ENCODE data around the gene GPC1.

GPC1 gene

GRCh38 chr2:240479111-240479501 lies 43.6 kb downstream of the GPC1 start:
- Mint-ChIP-seq H3K4me3 (no peak overlapping the region), H3K27me3 (ENCODE audit: low read depth, poor library complexity) (peaks cover 5% of the 10 kb centered on the region), H3K36me3 (ENCODE audit: low read depth) (peaks cover 6% of the 10 kb centered on the region), H3K9me3 (peaks cover 29% of the 10 kb centered on the region), H3K4me1 (peaks cover 21% of the 10 kb centered on the region), H3K27ac (no peak overlapping the region)
- TF ChIP-seq, protein P1, sequence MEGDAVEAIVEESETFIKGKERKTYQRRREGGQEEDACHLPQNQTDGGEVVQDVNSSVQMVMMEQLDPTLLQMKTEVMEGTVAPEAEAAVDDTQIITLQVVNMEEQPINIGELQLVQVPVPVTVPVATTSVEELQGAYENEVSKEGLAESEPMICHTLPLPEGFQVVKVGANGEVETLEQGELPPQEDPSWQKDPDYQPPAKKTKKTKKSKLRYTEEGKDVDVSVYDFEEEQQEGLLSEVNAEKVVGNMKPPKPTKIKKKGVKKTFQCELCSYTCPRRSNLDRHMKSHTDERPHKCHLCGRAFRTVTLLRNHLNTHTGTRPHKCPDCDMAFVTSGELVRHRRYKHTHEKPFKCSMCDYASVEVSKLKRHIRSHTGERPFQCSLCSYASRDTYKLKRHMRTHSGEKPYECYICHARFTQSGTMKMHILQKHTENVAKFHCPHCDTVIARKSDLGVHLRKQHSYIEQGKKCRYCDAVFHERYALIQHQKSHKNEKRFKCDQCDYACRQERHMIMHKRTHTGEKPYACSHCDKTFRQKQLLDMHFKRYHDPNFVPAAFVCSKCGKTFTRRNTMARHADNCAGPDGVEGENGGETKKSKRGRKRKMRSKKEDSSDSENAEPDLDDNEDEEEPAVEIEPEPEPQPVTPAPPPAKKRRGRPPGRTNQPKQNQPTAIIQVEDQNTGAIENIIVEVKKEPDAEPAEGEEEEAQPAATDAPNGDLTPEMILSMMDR (IDR thresholded peaks at IDR 0.05), result no peak
- DNase-seq, result no peak

- Mint-ChIP-seq H3K9me3 (peaks cover 30% of the 10 kb centered on the region), H3K4me3 (no peak overlapping the region), H3K36me3 (ENCODE audit: low read depth) (no peaks in the 10 kb centered on the region), H3K4me1 (peaks cover 21% of the 10 kb centered on the region), H3K27me3 (ENCODE audit: low read depth, poor library complexity) (peaks cover 8% of the 10 kb centered on the region), H3K27ac (no peak overlapping the region)
- no peak for DNase-seq
- TF ChIP-seq, protein P1 (IDR thresholded peaks at IDR 0.05), result no peak
Observed at GRCh38 chr2:240480834-240481623, 45.6 kb downstream of the GPC1 start.

- DNase-seq, result no peak
- Mint-ChIP-seq H3K9me3 (peaks cover 23% of the 10 kb centered on the region), H3K36me3 (ENCODE audit: low read depth) (no peaks in the 10 kb centered on the region), H3K27me3 (ENCODE audit: low read depth, poor library complexity) (peaks cover 8% of the 10 kb centered on the region), H3K4me3 (no peak overlapping the region), H3K27ac (no peak overlapping the region), H3K4me1 (peaks cover 21% of the 10 kb centered on the region)
- TF ChIP-seq, protein P1 (IDR thresholded peaks at IDR 0.05), result no peak
Observed at GRCh38 chr2:240481720-240482119, 46.3 kb downstream of the GPC1 start.

- Mint-ChIP-seq H3K27me3 (ENCODE audit: low read depth, poor library complexity) (peaks cover 8% of the 10 kb centered on the region), H3K36me3 (ENCODE audit: low read depth) (peaks cover 4% of the 10 kb centered on the region), H3K27ac (no peak overlapping the region), H3K4me3 (no peak overlapping the region), H3K9me3 (peaks cover 27% of the 10 kb centered on the region), H3K4me1 (peaks cover 21% of the 10 kb centered on the region)
- DNase-seq, result no peak
- TF ChIP-seq, protein P1 (IDR thresholded peaks at IDR 0.05), result no peak
Observed at GRCh38 chr2:240482141-240482540, 46.7 kb downstream of the GPC1 start.

DNA sequence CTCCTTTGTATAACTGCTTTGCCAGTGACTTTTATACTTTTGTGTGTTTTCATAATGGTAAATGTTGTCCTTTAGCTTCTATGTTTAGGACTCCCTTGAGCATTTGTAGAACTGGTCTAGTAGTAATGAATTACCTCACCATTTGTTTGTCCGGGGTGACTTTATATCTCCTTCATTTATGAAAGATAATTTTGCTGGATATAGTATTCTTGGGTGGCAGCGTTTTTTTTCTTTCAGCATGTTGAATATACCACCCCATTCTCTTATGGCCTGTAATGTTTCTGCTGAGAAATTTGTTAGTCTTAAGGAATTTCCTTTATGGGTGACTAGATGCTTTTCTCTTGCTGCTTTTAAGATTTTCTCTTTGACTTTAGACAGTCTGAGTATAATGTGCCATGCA lies 56.0 kb downstream of the GPC1 start:
- H3K9me3 Mint-ChIP-seq, result peaks cover 87% of the 10 kb centered on the region
- TF ChIP-seq, protein P1 (IDR thresholded peaks at IDR 0.05), result no peak
- H3K36me3 Mint-ChIP-seq (ENCODE audit: low read depth), result peaks cover 39% of the 10 kb centered on the region
- H3K27me3 Mint-ChIP-seq (ENCODE audit: low read depth, poor library complexity), result peaks cover 7% of the 10 kb centered on the region
- no peak overlapping the region for H3K4me3 Mint-ChIP-seq
- no peak for DNase-seq
- H3K4me1 Mint-ChIP-seq, result no peaks in the 10 kb centered on the region
- no peak overlapping the region for H3K27ac Mint-ChIP-seq
